GM10266 (cell line): ENCODE results near the gene WIF1.

ENCODE experiments used
- DNase-seq: peaks from one replicate; pipeline ENCODE4 v3.0.0; 2012; ENCODE audit errors: extremely low spot score
- CTCF ChIP-seq: IDR thresholded peaks from 2 replicates; pipeline ENCODE4 v1.5.1; 2012; ENCODE audit warnings: mild to moderate bottlenecking, low read depth; ENCODE audit not compliant: control insufficient read depth, insufficient read depth; ENCODE audit errors: missing control alignments

WIF1 gene, protein sequence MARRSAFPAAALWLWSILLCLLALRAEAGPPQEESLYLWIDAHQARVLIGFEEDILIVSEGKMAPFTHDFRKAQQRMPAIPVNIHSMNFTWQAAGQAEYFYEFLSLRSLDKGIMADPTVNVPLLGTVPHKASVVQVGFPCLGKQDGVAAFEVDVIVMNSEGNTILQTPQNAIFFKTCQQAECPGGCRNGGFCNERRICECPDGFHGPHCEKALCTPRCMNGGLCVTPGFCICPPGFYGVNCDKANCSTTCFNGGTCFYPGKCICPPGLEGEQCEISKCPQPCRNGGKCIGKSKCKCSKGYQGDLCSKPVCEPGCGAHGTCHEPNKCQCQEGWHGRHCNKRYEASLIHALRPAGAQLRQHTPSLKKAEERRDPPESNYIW

GRCh38 chr12:65121049-65121955 lies at the start of gene WIF1:
TSS of gene WIF1 (minus strand) at chr12:65121305. CDS start at chr12:65121191, 114 bp downstream.
- peak; percentile 53 for DNase-seq
- peak; percentile 62 for TF ChIP-seq CTCF

- no peak for TF ChIP-seq CTCF
- DNase-seq = peak; percentile 81
These were observed 49.2 kb upstream of the WIF1 start for GRCh38 chr12:65170209-65170881.

DNA sequence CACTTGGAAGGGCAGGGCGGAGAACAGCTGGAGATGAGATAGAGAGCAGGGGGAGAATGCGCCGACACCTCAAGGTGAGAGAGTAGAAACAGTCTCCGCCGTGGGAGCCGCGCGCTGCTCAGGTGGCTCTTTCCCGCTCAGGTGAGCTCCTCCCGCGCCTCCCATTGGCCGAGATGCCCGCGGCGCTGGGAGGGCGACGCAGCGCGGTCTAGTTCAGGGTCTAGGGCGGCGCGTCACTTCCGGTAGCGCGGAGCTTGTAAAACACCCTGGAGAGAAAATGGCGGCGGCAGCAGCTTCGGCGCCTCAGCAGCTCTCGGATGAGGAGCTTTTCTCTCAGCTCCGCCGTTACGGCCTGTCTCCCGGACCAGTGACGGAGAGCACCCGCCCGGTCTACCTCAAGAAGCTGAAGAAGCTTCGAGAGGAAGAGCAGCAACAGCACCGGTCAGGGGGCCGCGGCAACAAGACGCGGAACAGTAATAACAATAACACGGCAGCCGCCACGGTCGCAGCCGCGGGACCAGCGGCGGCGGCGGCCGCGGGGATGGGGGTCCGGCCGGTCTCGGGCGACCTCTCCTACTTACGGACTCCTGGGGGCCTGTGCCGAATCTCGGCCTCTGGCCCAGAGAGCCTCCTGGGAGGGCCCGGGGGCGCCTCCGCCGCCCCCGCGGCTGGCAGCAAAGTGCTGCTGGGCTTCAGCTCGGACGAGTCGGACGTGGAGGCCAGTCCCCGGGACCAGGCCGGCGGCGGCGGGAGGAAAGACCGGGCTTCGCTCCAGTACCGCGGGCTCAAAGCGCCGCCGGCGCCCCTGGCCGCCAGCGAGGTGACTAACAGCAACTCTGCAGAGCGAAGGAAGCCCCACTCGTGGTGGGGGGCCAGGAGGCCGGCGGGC lies 48.5 kb upstream of the WIF1 start, which contains the start of gene LEMD3:
LEMD3 (plus strand) TSS at position 264 of the 889 bp plus-strand sequence; CDS start at position 278, 14 bp downstream.
- peak; percentile 93 for DNase-seq
- no peak for TF ChIP-seq CTCF

- peak; percentile 20 for DNase-seq
These were observed 47.7 kb upstream of the WIF1 start for GRCh38 chr12:65168681-65169319.

DNA sequence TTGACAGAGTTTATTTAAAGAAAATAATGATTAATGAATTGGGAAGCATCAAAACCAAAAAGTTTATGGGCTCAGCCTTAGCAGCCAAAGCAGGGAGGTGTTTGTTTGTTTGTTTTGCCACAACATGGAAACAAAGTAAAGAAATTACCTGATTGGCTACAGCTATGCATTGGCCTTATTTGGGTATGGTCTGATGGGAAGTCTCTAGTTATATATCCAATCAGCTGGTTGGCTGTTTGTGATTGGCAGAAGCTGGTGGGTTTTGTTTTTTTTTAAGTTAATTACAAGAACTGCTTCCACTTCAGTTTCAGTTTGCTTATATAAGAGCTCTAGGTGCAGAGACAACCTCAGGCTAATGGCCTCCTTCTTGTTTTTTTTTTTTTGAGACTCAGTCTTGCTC lies 43.7 kb upstream of the WIF1 start:
- no peak for TF ChIP-seq CTCF
- DNase-seq = no peak

More at GRCh38 chr12:65168681-65169319, 47.7 kb upstream of the WIF1 start:
- TF ChIP-seq CTCF = no peak

DNA sequence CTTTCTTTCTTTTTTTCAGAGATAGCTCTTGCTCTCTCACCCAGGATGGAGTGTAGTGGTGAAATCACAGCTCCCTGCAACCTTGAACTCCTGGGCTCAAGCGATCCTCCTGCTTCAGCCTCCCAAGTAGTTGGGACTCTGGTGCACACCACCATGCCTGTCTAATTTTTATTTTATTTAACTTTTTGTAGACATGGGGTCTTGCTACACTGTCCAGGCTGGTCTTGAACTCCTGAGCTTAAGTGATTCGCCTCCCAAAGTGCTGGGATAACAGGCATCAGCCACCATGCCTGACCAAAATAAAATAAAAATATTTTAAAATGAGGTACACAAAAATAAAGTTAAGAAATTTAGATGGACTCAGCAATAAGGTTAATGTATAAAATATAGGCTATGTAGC lies 43.1 kb upstream of the WIF1 start:
- TF ChIP-seq CTCF = no peak
- no peak for DNase-seq
